GM23248 (cell line): Measurements from ENCODE around the gene SPATS2. TPM values are rescaled to one million over a fixed set of nuclear protein-coding genes. Genes with fewer than 3 reads are reported as not detected.

Experiments
- DNase-seq: peaks from one replicate; pipeline ENCODE4 v3.0.0-alpha.2; 2015
- H2AFZ ChIP-seq: fragments of 200-600 bp; sonication (generic); 2 replicates; pipeline ENCODE4 v1.6.1; 2016; ENCODE audit warnings: antibody characterized with exemption
- H3F3A ChIP-seq: fragments of 200-600 bp; sonication (generic); 2 replicates; pipeline ENCODE4 v1.6.1; 2016; ENCODE audit warnings: mild to moderate bottlenecking, antibody characterized with exemption, mixed run types; ENCODE audit not compliant: insufficient read depth
- H3K27ac ChIP-seq: fragments of 200-600 bp; sonication (generic); 2 replicates; pipeline ENCODE4 v1.5.1; 2016; ENCODE audit warnings: mild to moderate bottlenecking
- H3K27me3 ChIP-seq: fragments of 200-600 bp; sonication (generic); replicated peaks from 2 replicates; pipeline ENCODE4 v1.6.1; 2016; ENCODE audit warnings: mild to moderate bottlenecking; ENCODE audit not compliant: insufficient read depth
- H3K36me3 ChIP-seq: fragments of 200-600 bp; sonication (generic); 2 replicates; pipeline ENCODE4 v1.6.1; 2016; ENCODE audit warnings: low read depth, mild to moderate bottlenecking
- H3K4me1 ChIP-seq: fragments of 200-600 bp; sonication (generic); 2 replicates; pipeline ENCODE4 v1.6.1; 2016; ENCODE audit warnings: mild to moderate bottlenecking; ENCODE audit not compliant: insufficient read depth
- H3K4me2 ChIP-seq: fragments of 200-600 bp; sonication (generic); one replicate; pipeline ENCODE4 v1.6.1; 2016; ENCODE audit warnings: mild to moderate bottlenecking; ENCODE audit not compliant: unreplicated experiment
- H3K4me3 ChIP-seq: fragments of 200-600 bp; sonication (generic); 2 replicates; pipeline ENCODE4 v1.5.1; 2016; ENCODE audit warnings: mild to moderate bottlenecking
- H3K79me2 ChIP-seq: fragments of 200-600 bp; sonication (generic); 2 replicates; pipeline ENCODE4 v1.6.1; 2016; ENCODE audit warnings: mild to moderate bottlenecking; ENCODE audit not compliant: insufficient read depth
- H3K9ac ChIP-seq: fragments of 200-600 bp; sonication (generic); 2 replicates; pipeline ENCODE4 v1.6.1; 2016; ENCODE audit warnings: mild to moderate bottlenecking
- H3K9me2 ChIP-seq: fragments of 200-600 bp; sonication (generic); 2 replicates; pipeline ENCODE4 v1.6.1; 2016; ENCODE audit warnings: mixed run types, mild to moderate bottlenecking, moderate library complexity; ENCODE audit not compliant: insufficient read depth
- H3K9me3 ChIP-seq: fragments of 200-600 bp; sonication (generic); one replicate; pipeline ENCODE4 v1.6.1; 2017; ENCODE audit warnings: low read depth
- H4K20me1 ChIP-seq: fragments of 200-600 bp; sonication (generic); 2 replicates; pipeline ENCODE4 v1.6.0; 2016; ENCODE audit not compliant: insufficient read depth
- EZH2 ChIP-seq: fragments of 200-600 bp; sonication (generic); IDR thresholded peaks from 2 replicates; pipeline ENCODE4 v1.6.1; 2018; ENCODE audit warnings: antibody characterized with exemption, mild to moderate bottlenecking; ENCODE audit not compliant: insufficient read depth, poor library complexity, severe bottlenecking
- EZH2phosphoT487 ChIP-seq: fragments of 200-600 bp; sonication (generic); IDR thresholded peaks from 2 replicates; pipeline ENCODE4 v1.6.1; 2018; ENCODE audit warnings: antibody characterized with exemption, moderate library complexity, mild to moderate bottlenecking, low read depth; ENCODE audit not compliant: insufficient read depth
- WGBS, 2 experiments: methylation state at CpG; one replicate each; pipeline ENCODE4 v1.1.6; 2015 to 2017; ENCODE audit warnings: low lambda C conversion rate in 2 of 2, low coverage in 1 of 2; ENCODE audit errors: missing lambda C conversion rate in 2 of 2; 5-methylcytosine and 5-hydroxymethylcytosine counted together
- in situ Hi-C: fragments of 300-500 bp; cut with MboI; formaldehyde crosslinking; loops from 2 replicates; pipeline ENCODE4 v1.15.0; 2020
- polyA plus RNA-seq: library from polyadenylated mRNA; unstranded; fragments of >200 nt; fragmentation: Nextera tagmentation; extraction: Ambion mirVana; gene quantifications from 2 replicates; pipeline ENCODE4 v1.2.1, GENCODE V29; 2016
- total RNA-seq: library from RNA; depleted of rRNA; stranded (reverse); fragments of >200 nt; shearing (Covaris generic); gene quantifications from 2 replicates; pipeline ENCODE4 v1.2.3, GENCODE V29; 2014

SPATS2 gene
- total and polyA plus RNA-seq, 2 experiments from 2014 or later: 22.3 to 25.0 TPM

- H3K9me3 ChIP-seq: no peaks in the 10 kb centered on the region
- no peaks in the 10 kb centered on the region for H3F3A ChIP-seq
- 0 out of 2 replicates have a peak, but pooled peaks cover 4% of the 10 kb centered on the region for H3K27me3 ChIP-seq
- H2AFZ ChIP-seq: no peak overlapping the region
- H3K4me2 ChIP-seq: no peak overlapping the region
- H3K9me2 ChIP-seq: no peaks in the 10 kb centered on the region
- no peak overlapping the region for H3K9ac ChIP-seq
- H3K27ac ChIP-seq: no peak overlapping the region
- WGBS, 2 experiments: 85 to 87% methylated on average over 12 of the region's 12 CpGs
- no peak for DNase-seq
- in situ Hi-C loops: no loop called here
- H3K4me1 ChIP-seq: no peaks in the 10 kb centered on the region
- H4K20me1 ChIP-seq: no peaks in the 10 kb centered on the region
- H3K4me3 ChIP-seq: no peak overlapping the region
- H3K36me3 ChIP-seq: no peaks in the 10 kb centered on the region
- TF ChIP-seq EZH2 (no peak), EZH2phosphoT487 (no peak)
- H3K79me2 ChIP-seq: no peaks in the 10 kb centered on the region
Observed at GRCh38 chr12:49556391-49557186, 189.3 kb downstream of the SPATS2 start.

GRCh38 chr12:49557187-49557916, 190.1 kb downstream of the SPATS2 start:
- Histone ChIP-seq H4K20me1 (no peaks in the 10 kb centered on the region), H3K4me3 (no peak overlapping the region), H3K36me3 (no peaks in the 10 kb centered on the region; the same call in 1 of the 2 replicates), H3K27me3 (no peaks in the 10 kb centered on the region), H3K4me2 (no peak overlapping the region), H3K9me2 (no peaks in the 10 kb centered on the region), H3K79me2 (no peaks in the 10 kb centered on the region), H3F3A (no peaks in the 10 kb centered on the region), H3K9me3 (no peaks in the 10 kb centered on the region), H3K27ac (no peak overlapping the region), H2AFZ (no peak overlapping the region), H3K4me1 (no peaks in the 10 kb centered on the region), H3K9ac (no peak overlapping the region)
- DNase-seq: no peak
- 92 to 94% methylated on average over 14 to 18 of the region's 18 CpGs for WGBS, 2 experiments
- in situ Hi-C loops: no loop called here
- no peak for TF ChIP-seq EZH2phosphoT487
- no peak for TF ChIP-seq EZH2

- in situ Hi-C loops: no loop called here
- Histone ChIP-seq H3F3A (no peaks in the 10 kb centered on the region), H3K27ac (no peak overlapping the region), H3K4me1 (no peaks in the 10 kb centered on the region), H3K4me3 (no peak overlapping the region), H3K9me2 (no peaks in the 10 kb centered on the region), H3K79me2 (no peaks in the 10 kb centered on the region), H3K27me3 (no peaks in the 10 kb centered on the region), H2AFZ (no peak overlapping the region), H3K36me3 (peaks cover 2% of the 10 kb centered on the region; the same call in 1 of the 2 replicates), H3K9me3 (no peaks in the 10 kb centered on the region), H3K4me2 (no peak overlapping the region), H3K9ac (no peak overlapping the region), H4K20me1 (no peaks in the 10 kb centered on the region)
- no peak for DNase-seq
- TF ChIP-seq EZH2: no peak
- no peak for TF ChIP-seq EZH2phosphoT487
- WGBS, 2 experiments: 94 to 95% methylated on average over 6 to 7 of the region's 7 CpGs
Observed at GRCh38 chr12:49557917-49558215, 190.6 kb downstream of the SPATS2 start.

GRCh38 chr12:49558526-49558925, 191.3 kb downstream of the SPATS2 start:
- no peak overlapping the region for H3K4me3 ChIP-seq
- DNase-seq: no peak
- TF ChIP-seq EZH2phosphoT487: no peak
- no peak for TF ChIP-seq EZH2
- no peaks in the 10 kb centered on the region for H3K79me2 ChIP-seq
- no peaks in the 10 kb centered on the region for H3K4me1 ChIP-seq
- no peaks in the 10 kb centered on the region for H3K27me3 ChIP-seq
- no peak overlapping the region for H3K4me2 ChIP-seq
- H3F3A ChIP-seq: no peaks in the 10 kb centered on the region
- H3K36me3 ChIP-seq: peaks cover 2% of the 10 kb centered on the region; the same call in 1 of the 2 replicates
- H2AFZ ChIP-seq: no peak overlapping the region
- 83 to 86% methylated on average over 13 of the region's 13 CpGs for WGBS, 2 experiments
- H3K9me2 ChIP-seq: no peaks in the 10 kb centered on the region
- in situ Hi-C loops: no loop called here
- no peak overlapping the region for H3K27ac ChIP-seq
- no peaks in the 10 kb centered on the region for H4K20me1 ChIP-seq
- no peaks in the 10 kb centered on the region for H3K9me3 ChIP-seq
- no peak overlapping the region for H3K9ac ChIP-seq
